GM12878 (cell line): ENCODE data around the gene TESK1. TPM values are rescaled to one million over a fixed set of nuclear protein-coding genes. Genes with fewer than 3 reads are reported as not detected.

Experiments used
- ATAC-seq: fragments of 200-7000 bp; cut with Tn5 transposase; 3 replicates; pipeline ENCODE4 v1.9.1; 2020; ENCODE audit warnings: mild to moderate bottlenecking, moderate library complexity
- BruUV-seq: library from RNA; stranded (reverse); fragments of 400-500 nt; replicated peaks from 2 replicates; lab custom pipeline; 2021; lab: Mats Ljungman, UMichigan
- CTCF ChIA-PET: fragments of 300-600 bp; sonication (Branson Sonifier 250); formaldehyde crosslinking; extraction: SDS; loops from one replicate; lab custom pipeline; 2021; ENCODE audit warnings: inconsistent platforms; lab: Yijun Ruan, JAX
- POLR2A ChIA-PET: fragments of 350-600 bp; formaldehyde crosslinking; extraction: SDS; loops from one replicate; lab custom pipeline; 2021; ENCODE audit warnings: inconsistent platforms; lab: Charles Lee
- RAD21 ChIA-PET: fragments of 300-600 bp; sonication (Branson Sonifier 250); formaldehyde crosslinking; loops from one replicate; lab custom pipeline; 2023; ENCODE audit warnings: antibody characterized with exemption; ENCODE audit not compliant: unreplicated experiment; lab: Charles Lee
- SMC1A ChIA-PET: fragments of 300-600 bp; sonication (Branson Sonifier 250); formaldehyde crosslinking; loops from one replicate; lab custom pipeline; 2023; ENCODE audit not compliant: unreplicated experiment, uncharacterized antibody; lab: Charles Lee
- DNase-seq: peaks from one replicate; pipeline ENCODE4 v3.0.0-alpha.2; 2011; ENCODE audit warnings: low read depth, low spot score
- FAIRE-seq: peaks from 3 replicates; lab custom pipeline; 2011; peaks lifted over from hg19 to GRCh38; lab: Jason Lieb, UNC
- H2AFZ ChIP-seq: 2 replicates; pipeline ENCODE4 v1.6.0; 2011; ENCODE audit warnings: low read depth, low read length, control low read depth; ENCODE audit not compliant: control insufficient read depth
- H3K27ac ChIP-seq: 2 replicates; pipeline ENCODE4 v1.5.1; 2011; ENCODE audit warnings: control low read depth; ENCODE audit not compliant: control insufficient read depth, insufficient read depth
- H3K27me3 ChIP-seq, 2 experiments: replicated peaks in 1 of 2; 2 replicates each; pipeline versions ENCODE4 v1.6.0 to v1.6.1; 2011; ENCODE audit warnings: low read length in 1 of 2; ENCODE audit not compliant: control insufficient read depth in 2 of 2, insufficient read depth in 2 of 2
- H3K36me3 ChIP-seq, 2 experiments: 2 replicates each; pipeline ENCODE4 v1.5.1; 2011; ENCODE audit warnings: low read length in 1 of 2; ENCODE audit not compliant: control insufficient read depth in 2 of 2, insufficient read depth in 2 of 2
- H3K4me1 ChIP-seq: 2 replicates; pipeline ENCODE4 v1.6.1; 2011; ENCODE audit warnings: mild to moderate bottlenecking, low read length, moderate library complexity, mixed read lengths; ENCODE audit not compliant: control insufficient read depth, insufficient read depth
- H3K4me2 ChIP-seq: 2 replicates; pipeline ENCODE4 v1.6.0; 2011; ENCODE audit warnings: control low read depth; ENCODE audit not compliant: control insufficient read depth, insufficient read depth
- H3K4me3 ChIP-seq: fragments of 200-600 bp; sonication (generic); 2 replicates; pipeline ENCODE4 v1.5.1; 2016
- H3K79me2 ChIP-seq: 2 replicates; pipeline ENCODE4 v1.6.0; 2011; ENCODE audit warnings: low read length; ENCODE audit not compliant: control insufficient read depth, insufficient read depth
- H3K9ac ChIP-seq: 2 replicates; pipeline ENCODE4 v1.8.0; 2011; ENCODE audit warnings: low read length, control low read depth, mixed read lengths; ENCODE audit not compliant: control insufficient read depth, insufficient read depth
- H3K9me3 ChIP-seq: replicated peaks from 3 replicates; pipeline ENCODE4 v1.5.1; 2011; ENCODE audit warnings: mild to moderate bottlenecking, low read length; ENCODE audit not compliant: control insufficient read depth, insufficient read depth
- H4K20me1 ChIP-seq: 2 replicates; pipeline ENCODE4 v1.6.0; 2011; ENCODE audit not compliant: control insufficient read depth, insufficient read depth
- ASH2L ChIP-seq: fragments of 300-600, 200-600 bp; sonication (generic); IDR thresholded peaks from 2 replicates; pipeline ENCODE4 v1.6.1; 2017; ENCODE audit warnings: low read depth, mild to moderate bottlenecking, borderline replicate concordance
- BCL11A ChIP-seq: IDR thresholded peaks from 2 replicates; pipeline ENCODE4 v1.6.1; 2011; ENCODE audit warnings: low read depth, low read length
- CHD4 ChIP-seq: fragments of 200-600 bp; sonication (generic); IDR thresholded peaks from 2 replicates; pipeline ENCODE4 v1.6.1; 2016; ENCODE audit warnings: mild to moderate bottlenecking
- DPF2 ChIP-seq: fragments of 450-650 bp; IDR thresholded peaks from 2 replicates; pipeline ENCODE4 v1.6.1; 2017; ENCODE audit warnings: mild to moderate bottlenecking
- EZH2 ChIP-seq: IDR thresholded peaks from 2 replicates; pipeline ENCODE4 v1.6.1; 2012; ENCODE audit warnings: low read depth, mild to moderate bottlenecking, control low read depth, inconsistent platforms, low read length, borderline replicate concordance; ENCODE audit not compliant: control insufficient read depth
- IKZF1 ChIP-seq: fragments of 450-650 bp; conservative IDR thresholded peaks from 2 replicates; pipeline ENCODE4 v1.6.1; 2017; ENCODE audit warnings: antibody characterized with exemption, mild to moderate bottlenecking
- MXI1 ChIP-seq: fragments of 150-350 bp; IDR thresholded peaks from 2 replicates; pipeline ENCODE4 v1.6.1; 2011; ENCODE audit warnings: low read depth, mild to moderate bottlenecking, inconsistent platforms, low read length, improper control_type of control experiment
- NBN ChIP-seq: fragments of 450-650 bp; IDR thresholded peaks from 2 replicates; pipeline ENCODE4 v1.6.1; 2016
- NRF1 ChIP-seq: conservative IDR thresholded peaks from 2 replicates; pipeline ENCODE4 v1.6.1; 2011; ENCODE audit warnings: mild to moderate bottlenecking, low read depth, low read length, improper control_type of control experiment
- RBBP5 ChIP-seq: fragments of 200-600 bp; sonication (generic); conservative IDR thresholded peaks from 2 replicates; pipeline ENCODE4 v1.6.1; 2016
- TCF12 ChIP-seq: IDR thresholded peaks from 2 replicates; pipeline ENCODE4 v1.6.1; 2011; ENCODE audit warnings: low read depth, mild to moderate bottlenecking, low read length
- ZSCAN29 ChIP-seq: fragments of 450-650 bp; IDR thresholded peaks from 2 replicates; pipeline ENCODE4 v1.6.1; 2017; ENCODE audit warnings: mild to moderate bottlenecking, moderate library complexity
- WGBS: methylation state at CpG from one replicate; pipeline ENCODE4 v1.1.6; 2016; ENCODE audit warnings: low lambda C conversion rate; ENCODE audit not compliant: insufficient replicate concordance, insufficient coverage; ENCODE audit errors: missing lambda C conversion rate; 5-methylcytosine and 5-hydroxymethylcytosine counted together
- in situ Hi-C: fragments of 300-500 bp; cut with MboI; formaldehyde crosslinking; loops from 9 replicates; pipeline ENCODE4 v1.14.3; 2018; ENCODE audit warnings: mixed read lengths
- intact Hi-C: fragments of 100-400 bp; cut with micrococcal nuclease; formaldehyde crosslinking; loops from one replicate; pipeline ENCODE4 v1.14.2; 2022; ENCODE audit not compliant: unreplicated experiment
- polyA plus RNA-seq, 11 experiments: library from polyadenylated mRNA; depleted of rRNA in 4 of 11; unstranded in 6 of 11; stranded (reverse) in 5 of 11; fragments of >200 nt; fragmentation: Nextera tagmentation in 4 of 11; fragmentation: Illumina TruSeq in 1 of 11; extraction: Ambion mirVana in 4 of 11; extraction: Trizol in 1 of 11; gene quantifications; 1 replicate in 1 of 11; 2 replicates in 10 of 11; pipeline versions ENCODE4 v1.2.1 to v1.2.3, GENCODE V29; 2011 to 2016; ENCODE audit warnings: inconsistent platforms in 2 of 11, missing spikeins in 2 of 11, low read depth in 1 of 11
- total RNA-seq, 4 experiments: library from RNA; depleted of rRNA in 3 of 4; stranded (reverse); fragments of >200 nt in 3 of 4; fragmentation: Illumina TruSeq in 1 of 4; extraction: Trizol in 1 of 4; gene quantifications; 2 replicates each; pipeline versions ENCODE4 v1.2.1 to v1.2.3, GENCODE V29; 2013 to 2021
- TF ChIP-seq, protein P1 (sequence below): fragments of 450-650 bp; IDR thresholded peaks from 2 replicates; pipeline ENCODE4 v1.6.1; 2017; ENCODE audit warnings: mild to moderate bottlenecking, low read depth, inconsistent platforms; ENCODE audit not compliant: poor library complexity, severe bottlenecking
- TF ChIP-seq, protein P2 (sequence below): fragments of 450-650 bp; IDR thresholded peaks from 2 replicates; pipeline ENCODE4 v1.6.1; 2014; ENCODE audit warnings: mild to moderate bottlenecking
- TF ChIP-seq, protein P3 (sequence below): fragments of 450-650 bp; IDR thresholded peaks from 2 replicates; pipeline ENCODE4 v1.6.1; 2017; ENCODE audit warnings: borderline replicate concordance
- TF ChIP-seq, protein P4 (sequence below): IDR thresholded peaks from 2 replicates; pipeline ENCODE4 v1.6.1; 2012; ENCODE audit warnings: low read length, inconsistent platforms

TESK1 gene
- total and polyA plus RNA-seq, 10 of the 15 experiments (the other 5 are each of a cell fraction or from before 2014, with no cell fraction given): 0.16 to 19.5 (median 7.9) TPM; not detected in 1

DNA sequence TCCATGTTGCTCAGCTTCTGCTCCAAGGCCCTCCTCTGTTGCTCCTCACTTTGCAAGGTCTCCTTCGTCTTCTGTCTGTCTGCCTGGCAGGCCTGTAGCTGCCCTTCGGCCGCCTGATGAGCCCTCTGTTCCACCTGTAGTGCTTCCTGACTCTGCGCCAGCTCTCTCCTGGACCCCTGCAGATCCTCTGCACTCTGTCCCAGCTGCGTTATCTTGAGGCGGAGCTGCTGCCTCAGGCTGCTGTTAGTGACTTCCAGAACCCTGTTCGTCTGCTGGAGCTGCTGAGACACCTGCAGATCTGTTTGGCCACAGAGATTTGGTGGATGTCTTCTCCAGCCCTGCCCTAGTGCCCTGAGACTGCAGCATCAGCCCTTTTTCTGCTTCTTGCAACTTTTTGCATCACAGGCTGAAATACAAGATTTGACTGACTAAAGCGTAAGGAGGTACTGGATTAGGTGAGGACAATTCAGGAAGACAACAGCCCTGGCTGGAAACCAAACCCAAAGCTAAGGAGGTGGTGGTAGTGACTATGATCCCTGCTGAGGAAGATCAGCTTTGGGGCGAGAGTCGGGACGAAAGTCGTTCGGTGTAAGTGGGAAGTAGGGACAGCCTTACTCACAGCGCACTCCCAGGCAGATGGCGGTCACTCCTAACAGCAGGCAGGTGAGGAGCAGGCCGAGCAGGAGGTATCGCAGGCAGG is 11.1 kb downstream of the TESK1 start:
- Histone ChIP-seq H3K36me3 (no peaks in the 10 kb centered on the region), H4K20me1 (no peaks in the 10 kb centered on the region), H3K79me2 (no peaks in the 10 kb centered on the region; the same call in 1 of the 2 replicates), H3K4me3 (no peak overlapping the region), H3K4me1 (peaks cover 43% of the 10 kb centered on the region)
- ATAC-seq: no peak
- FAIRE-seq: no peak
- DNase-seq: no peak
- ChIA-PET POLR2A (interaction anchor here (0.9 to 2.2 kb wide), 9 partner anchors 10 to 133 kb away, joined by 3 to 12 read pairs (median 4); partner anchors contain the start of genes CCDC107, GBA2, RGP1 and RMRP), CTCF (interaction anchor here (0.7 to 9.0 kb wide), 16 partner anchors 9 to 210 kb away, joined by 3 to 101 read pairs (median 5); partner anchors contain the start of genes CCDC107, CREB3, RMRP and SIT1), SMC1A (interaction anchor here (0.7 to 1.9 kb wide), 5 partner anchors 10 to 80 kb away, joined by 3 to 5 read pairs (median 4); no protein-coding TSS in a partner anchor)
- WGBS: 93% methylated on average over 17 of the region's 17 CpGs
- in situ Hi-C loops: no loop called here
- intact Hi-C loops: no loop called here
- TF ChIP-seq TCF12 (no peak), EZH2 (no peak), NRF1 (no peak), NBN (no peak), CHD4 (no peak), RBBP5 (no peak), IKZF1 (no peak), BCL11A (no peak), ZSCAN29 (no peak), DPF2 (no peak), ASH2L (no peak), MXI1 (no peak)
- TF ChIP-seq, protein P1, sequence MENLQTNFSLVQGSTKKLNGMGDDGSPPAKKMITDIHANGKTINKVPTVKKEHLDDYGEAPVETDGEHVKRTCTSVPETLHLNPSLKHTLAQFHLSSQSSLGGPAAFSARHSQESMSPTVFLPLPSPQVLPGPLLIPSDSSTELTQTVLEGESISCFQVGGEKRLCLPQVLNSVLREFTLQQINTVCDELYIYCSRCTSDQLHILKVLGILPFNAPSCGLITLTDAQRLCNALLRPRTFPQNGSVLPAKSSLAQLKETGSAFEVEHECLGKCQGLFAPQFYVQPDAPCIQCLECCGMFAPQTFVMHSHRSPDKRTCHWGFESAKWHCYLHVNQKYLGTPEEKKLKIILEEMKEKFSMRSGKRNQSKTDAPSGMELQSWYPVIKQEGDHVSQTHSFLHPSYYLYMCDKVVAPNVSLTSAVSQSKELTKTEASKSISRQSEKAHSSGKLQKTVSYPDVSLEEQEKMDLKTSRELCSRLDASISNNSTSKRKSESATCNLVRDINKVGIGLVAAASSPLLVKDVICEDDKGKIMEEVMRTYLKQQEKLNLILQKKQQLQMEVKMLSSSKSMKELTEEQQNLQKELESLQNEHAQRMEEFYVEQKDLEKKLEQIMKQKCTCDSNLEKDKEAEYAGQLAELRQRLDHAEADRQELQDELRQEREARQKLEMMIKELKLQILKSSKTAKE: no peak
- TF ChIP-seq, protein P2, sequence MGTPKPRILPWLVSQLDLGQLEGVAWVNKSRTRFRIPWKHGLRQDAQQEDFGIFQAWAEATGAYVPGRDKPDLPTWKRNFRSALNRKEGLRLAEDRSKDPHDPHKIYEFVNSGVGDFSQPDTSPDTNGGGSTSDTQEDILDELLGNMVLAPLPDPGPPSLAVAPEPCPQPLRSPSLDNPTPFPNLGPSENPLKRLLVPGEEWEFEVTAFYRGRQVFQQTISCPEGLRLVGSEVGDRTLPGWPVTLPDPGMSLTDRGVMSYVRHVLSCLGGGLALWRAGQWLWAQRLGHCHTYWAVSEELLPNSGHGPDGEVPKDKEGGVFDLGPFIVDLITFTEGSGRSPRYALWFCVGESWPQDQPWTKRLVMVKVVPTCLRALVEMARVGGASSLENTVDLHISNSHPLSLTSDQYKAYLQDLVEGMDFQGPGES: no peak
- TF ChIP-seq, protein P3, sequence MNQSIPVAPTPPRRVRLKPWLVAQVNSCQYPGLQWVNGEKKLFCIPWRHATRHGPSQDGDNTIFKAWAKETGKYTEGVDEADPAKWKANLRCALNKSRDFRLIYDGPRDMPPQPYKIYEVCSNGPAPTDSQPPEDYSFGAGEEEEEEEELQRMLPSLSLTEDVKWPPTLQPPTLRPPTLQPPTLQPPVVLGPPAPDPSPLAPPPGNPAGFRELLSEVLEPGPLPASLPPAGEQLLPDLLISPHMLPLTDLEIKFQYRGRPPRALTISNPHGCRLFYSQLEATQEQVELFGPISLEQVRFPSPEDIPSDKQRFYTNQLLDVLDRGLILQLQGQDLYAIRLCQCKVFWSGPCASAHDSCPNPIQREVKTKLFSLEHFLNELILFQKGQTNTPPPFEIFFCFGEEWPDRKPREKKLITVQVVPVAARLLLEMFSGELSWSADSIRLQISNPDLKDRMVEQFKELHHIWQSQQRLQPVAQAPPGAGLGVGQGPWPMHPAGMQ: no peak
- TF ChIP-seq, protein P4, sequence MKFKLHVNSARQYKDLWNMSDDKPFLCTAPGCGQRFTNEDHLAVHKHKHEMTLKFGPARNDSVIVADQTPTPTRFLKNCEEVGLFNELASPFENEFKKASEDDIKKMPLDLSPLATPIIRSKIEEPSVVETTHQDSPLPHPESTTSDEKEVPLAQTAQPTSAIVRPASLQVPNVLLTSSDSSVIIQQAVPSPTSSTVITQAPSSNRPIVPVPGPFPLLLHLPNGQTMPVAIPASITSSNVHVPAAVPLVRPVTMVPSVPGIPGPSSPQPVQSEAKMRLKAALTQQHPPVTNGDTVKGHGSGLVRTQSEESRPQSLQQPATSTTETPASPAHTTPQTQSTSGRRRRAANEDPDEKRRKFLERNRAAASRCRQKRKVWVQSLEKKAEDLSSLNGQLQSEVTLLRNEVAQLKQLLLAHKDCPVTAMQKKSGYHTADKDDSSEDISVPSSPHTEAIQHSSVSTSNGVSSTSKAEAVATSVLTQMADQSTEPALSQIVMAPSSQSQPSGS: no peak
- TF ChIP-seq, all 136 proteins: peak for 0
- BruUV-seq: no TSS peak
- Histone ChIP-seq H3K27ac (no peak overlapping the region), H3K9me3 (no peaks in the 10 kb centered on the region), H3K4me2 (peak overlapping the region; percentile 92), H3K27me3 (no peaks in the 10 kb centered on the region; a peak in 1 of 4 replicates), H2AFZ (peak overlapping the region; percentile 88; the same call in 1 of the 2 replicates), H3K9ac (no peak overlapping the region; the same call in 1 of the 2 replicates)
- RAD21 ChIA-PET: interaction anchor here (1.1 to 2.5 kb wide), 9 partner anchors 10 to 116 kb away, joined by 3 to 11 read pairs (median 6); partner anchors contain the start of genes CCDC107, CREB3, RMRP and TLN1
